Upper lobe of right lung (tissue), 1 donor: ENCODE data around the gene SKOR1. TPM values are rescaled to one million over a fixed set of nuclear protein-coding genes. Genes with fewer than 3 reads are reported as not detected.

Source experiments
- ATAC-seq: fragments of 200-7000 bp; cut with Tn5 transposase; one replicate; pipeline ENCODE4 v1.9.1; 2020; ENCODE audit warnings: mild to moderate bottlenecking, moderate library complexity
- DNase-seq: peaks from one replicate; pipeline ENCODE4 v3.0.0-alpha.2; 2020
- H3K27ac ChIP-seq: fragments of 200-600 bp; one replicate; pipeline ENCODE4 v1.8.0; 2022
- H3K27me3 ChIP-seq: fragments of 200-600 bp; one replicate; pipeline ENCODE4 v1.8.0; 2022; ENCODE audit warnings: mild to moderate bottlenecking
- H3K36me3 ChIP-seq: fragments of 200-600 bp; one replicate; pipeline ENCODE4 v1.8.0; 2022
- H3K4me1 ChIP-seq: fragments of 200-600 bp; one replicate; pipeline ENCODE4 v1.8.0; 2022
- H3K4me3 ChIP-seq: fragments of 200-600 bp; one replicate; pipeline ENCODE4 v1.8.0; 2022; ENCODE audit warnings: mild to moderate bottlenecking
- H3K9me3 ChIP-seq: fragments of 200-600 bp; one replicate; pipeline ENCODE4 v1.8.0; 2022
- CTCF ChIP-seq: fragments of 200-600 bp; IDR thresholded peaks from one replicate; pipeline ENCODE4 v1.8.0; 2022; ENCODE audit warnings: antibody characterized with exemption
- intact Hi-C: fragments of 100-400 bp; cut with DNase I; formaldehyde crosslinking; loops from one replicate; pipeline ENCODE4 v1.11.0; 2022
- total RNA-seq: library from RNA; stranded (reverse); fragmentation: NEBNext Ultra II Directional; extraction: Animal tissue kit (Norgen Biotek cat#: 25700); gene quantifications from one replicate; pipeline ENCODE4 v1.2.1, GENCODE V29; 2021
- donor health status: DM: no; HTN: yes; CAD: no; lungs with severe emphysema.

SKOR1 gene
- total RNA-seq, 1 donor from 2014 or later: 0.52 TPM

GRCh38 chr15:67821784-67822440, 3.4 kb upstream of the SKOR1 start:
- no peak overlapping the region for H3K27ac ChIP-seq
- no peaks in the 10 kb centered on the region for H3K9me3 ChIP-seq
- TF ChIP-seq CTCF: no peak
- no peaks in the 10 kb centered on the region for H3K36me3 ChIP-seq
- intact Hi-C loops: no loop called here
- no peak overlapping the region for H3K4me3 ChIP-seq
- H3K4me1 ChIP-seq: peaks cover 10% of the 10 kb centered on the region
- H3K27me3 ChIP-seq: peaks cover 79% of the 10 kb centered on the region
- no peak for DNase-seq
- no peak for ATAC-seq

GRCh38 chr15:67822537-67823313, 2.6 kb upstream of the SKOR1 start:
- Histone ChIP-seq H3K4me3 (no peak overlapping the region), H3K27ac (no peak overlapping the region), H3K4me1 (peaks cover 13% of the 10 kb centered on the region), H3K27me3 (peaks cover 88% of the 10 kb centered on the region), H3K36me3 (no peaks in the 10 kb centered on the region), H3K9me3 (no peaks in the 10 kb centered on the region)
- DNase-seq: no peak
- no peak for TF ChIP-seq CTCF
- intact Hi-C loops: no loop called here
- ATAC-seq: no peak

- ATAC-seq: no peak
- Histone ChIP-seq H3K4me3 (no peak overlapping the region), H3K27ac (no peak overlapping the region), H3K9me3 (no peaks in the 10 kb centered on the region), H3K36me3 (no peaks in the 10 kb centered on the region), H3K4me1 (peaks cover 21% of the 10 kb centered on the region), H3K27me3 (peaks cover 96% of the 10 kb centered on the region)
- TF ChIP-seq CTCF: no peak
- intact Hi-C loops: no loop called here
- DNase-seq: no peak
Measured at GRCh38 chr15:67823314-67824196, 1.8 kb upstream of the SKOR1 start.

- H3K4me3 ChIP-seq: no peak overlapping the region
- H3K27me3 ChIP-seq: peaks cover 100% of the 10 kb centered on the region
- no peaks in the 10 kb centered on the region for H3K9me3 ChIP-seq
- no peak for TF ChIP-seq CTCF
- H3K4me1 ChIP-seq: peaks cover 29% of the 10 kb centered on the region
- no peak overlapping the region for H3K27ac ChIP-seq
- DNase-seq: no peak
- no peak for ATAC-seq
- no peaks in the 10 kb centered on the region for H3K36me3 ChIP-seq
- intact Hi-C loops: no loop called here
Measured at GRCh38 chr15:67824197-67824968, 926 bp upstream of the SKOR1 start.
